Keratinocyte (primary cell): ENCODE results near the gene RANBP10.

Experiments
- EZH2 ChIP-seq: IDR thresholded peaks from one replicate; pipeline ENCODE4 v1.6.1; 2012; ENCODE audit warnings: inconsistent platforms, mild to moderate bottlenecking, low read length, moderate library complexity
- TF ChIP-seq, protein P1 (sequence below), 3 experiments: IDR thresholded peaks in 1 of 3; conservative IDR thresholded peaks in 1 of 3; optimal IDR thresholded peaks in 1 of 3; 2 replicates in 2 of 3; 3 replicates in 1 of 3; pipeline versions ENCODE3 to v1.5.1; 2011; ENCODE audit warnings: low read length in 3 of 3, mild to moderate bottlenecking in 3 of 3, moderate library complexity in 2 of 3, control low read depth in 1 of 3, inconsistent platforms in 1 of 3; ENCODE audit not compliant: insufficient read depth in 2 of 3; ENCODE audit errors: extremely low read depth in 1 of 3

DNA sequence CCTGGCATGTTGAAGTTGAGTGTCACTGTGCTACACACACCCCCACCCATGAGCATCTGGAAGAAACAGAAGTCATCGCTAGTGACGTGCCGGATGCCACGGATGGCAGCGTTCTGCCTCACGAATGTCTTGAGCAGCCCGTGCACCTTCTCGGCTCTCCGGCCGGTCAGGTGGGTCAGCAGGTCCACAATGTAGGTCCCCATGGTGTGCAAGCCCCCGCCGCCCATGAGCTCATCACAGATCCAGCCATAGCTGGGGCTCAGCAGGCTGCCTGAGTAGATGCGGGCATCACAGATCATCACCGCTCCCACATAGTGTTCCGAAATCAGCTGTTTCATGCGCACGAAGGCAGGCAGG is 130.8 kb downstream of the RANBP10 start:
- TF ChIP-seq, protein P1, sequence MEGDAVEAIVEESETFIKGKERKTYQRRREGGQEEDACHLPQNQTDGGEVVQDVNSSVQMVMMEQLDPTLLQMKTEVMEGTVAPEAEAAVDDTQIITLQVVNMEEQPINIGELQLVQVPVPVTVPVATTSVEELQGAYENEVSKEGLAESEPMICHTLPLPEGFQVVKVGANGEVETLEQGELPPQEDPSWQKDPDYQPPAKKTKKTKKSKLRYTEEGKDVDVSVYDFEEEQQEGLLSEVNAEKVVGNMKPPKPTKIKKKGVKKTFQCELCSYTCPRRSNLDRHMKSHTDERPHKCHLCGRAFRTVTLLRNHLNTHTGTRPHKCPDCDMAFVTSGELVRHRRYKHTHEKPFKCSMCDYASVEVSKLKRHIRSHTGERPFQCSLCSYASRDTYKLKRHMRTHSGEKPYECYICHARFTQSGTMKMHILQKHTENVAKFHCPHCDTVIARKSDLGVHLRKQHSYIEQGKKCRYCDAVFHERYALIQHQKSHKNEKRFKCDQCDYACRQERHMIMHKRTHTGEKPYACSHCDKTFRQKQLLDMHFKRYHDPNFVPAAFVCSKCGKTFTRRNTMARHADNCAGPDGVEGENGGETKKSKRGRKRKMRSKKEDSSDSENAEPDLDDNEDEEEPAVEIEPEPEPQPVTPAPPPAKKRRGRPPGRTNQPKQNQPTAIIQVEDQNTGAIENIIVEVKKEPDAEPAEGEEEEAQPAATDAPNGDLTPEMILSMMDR (optimal IDR thresholded peaks at IDR 0.05 in 1 of 3, IDR thresholded peaks at IDR 0.05 in 1 of 3, conservative IDR thresholded peaks at IDR 0.05 in 1 of 3; ENCODE audit: extremely low read depth in 1 of 3, insufficient read depth in 2 of 3, low read length in 3 of 3) = no peak
- TF ChIP-seq EZH2 = no peak
